ENCODE measurements around the gene PRRC2C.

DNA sequence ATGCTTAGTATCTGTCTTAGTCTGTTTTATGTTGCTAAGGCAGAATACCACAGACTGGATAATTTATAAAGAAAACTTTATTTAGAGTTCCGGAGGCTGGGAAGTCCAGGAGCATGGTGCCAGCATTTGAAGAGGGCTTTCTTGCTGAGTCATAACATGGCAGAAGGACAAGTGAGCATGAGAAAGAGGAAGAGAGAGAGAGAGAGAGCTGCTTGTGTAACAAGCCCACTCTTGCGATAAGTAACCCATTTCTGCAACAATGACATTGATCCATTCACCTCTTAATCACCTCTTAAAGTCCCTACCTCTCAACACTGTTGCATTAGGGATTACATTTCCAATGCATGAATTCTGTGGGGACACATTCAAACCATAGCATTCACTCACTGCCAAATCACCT is 125.1 kb downstream of the PRRC2C start:
- no peak for TF ChIP-seq RAD21 (IDR thresholded peaks at IDR 0.05; ENCODE audit: low read length)
- TF ChIP-seq, protein P1, sequence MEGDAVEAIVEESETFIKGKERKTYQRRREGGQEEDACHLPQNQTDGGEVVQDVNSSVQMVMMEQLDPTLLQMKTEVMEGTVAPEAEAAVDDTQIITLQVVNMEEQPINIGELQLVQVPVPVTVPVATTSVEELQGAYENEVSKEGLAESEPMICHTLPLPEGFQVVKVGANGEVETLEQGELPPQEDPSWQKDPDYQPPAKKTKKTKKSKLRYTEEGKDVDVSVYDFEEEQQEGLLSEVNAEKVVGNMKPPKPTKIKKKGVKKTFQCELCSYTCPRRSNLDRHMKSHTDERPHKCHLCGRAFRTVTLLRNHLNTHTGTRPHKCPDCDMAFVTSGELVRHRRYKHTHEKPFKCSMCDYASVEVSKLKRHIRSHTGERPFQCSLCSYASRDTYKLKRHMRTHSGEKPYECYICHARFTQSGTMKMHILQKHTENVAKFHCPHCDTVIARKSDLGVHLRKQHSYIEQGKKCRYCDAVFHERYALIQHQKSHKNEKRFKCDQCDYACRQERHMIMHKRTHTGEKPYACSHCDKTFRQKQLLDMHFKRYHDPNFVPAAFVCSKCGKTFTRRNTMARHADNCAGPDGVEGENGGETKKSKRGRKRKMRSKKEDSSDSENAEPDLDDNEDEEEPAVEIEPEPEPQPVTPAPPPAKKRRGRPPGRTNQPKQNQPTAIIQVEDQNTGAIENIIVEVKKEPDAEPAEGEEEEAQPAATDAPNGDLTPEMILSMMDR (IDR thresholded peaks at IDR 0.05), result no peak
- TF ChIP-seq POLR2AphosphoS5 (IDR thresholded peaks at IDR 0.05; ENCODE audit: low read depth, low read length), result no peak
- TF ChIP-seq EP300 (IDR thresholded peaks at IDR 0.05; ENCODE audit: borderline replicate concordance in 1 of 2, low read depth in 1 of 2, low read length in 1 of 2), result no peak
- TF ChIP-seq REST (IDR thresholded peaks at IDR 0.05; ENCODE audit: low read depth, low read length), result no peak
- no peak for TF ChIP-seq ELF1 (IDR thresholded peaks at IDR 0.05)
- TF ChIP-seq, protein P2, sequence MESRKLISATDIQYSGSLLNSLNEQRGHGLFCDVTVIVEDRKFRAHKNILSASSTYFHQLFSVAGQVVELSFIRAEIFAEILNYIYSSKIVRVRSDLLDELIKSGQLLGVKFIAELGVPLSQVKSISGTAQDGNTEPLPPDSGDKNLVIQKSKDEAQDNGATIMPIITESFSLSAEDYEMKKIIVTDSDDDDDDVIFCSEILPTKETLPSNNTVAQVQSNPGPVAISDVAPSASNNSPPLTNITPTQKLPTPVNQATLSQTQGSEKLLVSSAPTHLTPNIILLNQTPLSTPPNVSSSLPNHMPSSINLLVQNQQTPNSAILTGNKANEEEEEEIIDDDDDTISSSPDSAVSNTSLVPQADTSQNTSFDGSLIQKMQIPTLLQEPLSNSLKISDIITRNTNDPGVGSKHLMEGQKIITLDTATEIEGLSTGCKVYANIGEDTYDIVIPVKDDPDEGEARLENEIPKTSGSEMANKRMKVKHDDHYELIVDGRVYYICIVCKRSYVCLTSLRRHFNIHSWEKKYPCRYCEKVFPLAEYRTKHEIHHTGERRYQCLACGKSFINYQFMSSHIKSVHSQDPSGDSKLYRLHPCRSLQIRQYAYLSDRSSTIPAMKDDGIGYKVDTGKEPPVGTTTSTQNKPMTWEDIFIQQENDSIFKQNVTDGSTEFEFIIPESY (IDR thresholded peaks at IDR 0.05; ENCODE audit: borderline replicate concordance, low read depth), result no peak

Data from SK-N-SH (cell line).